GM21390 (cell line): Measurements from ENCODE around the gene PRKAG1.

Experiments
- ATAC-seq: cut with Tn5 transposase; IDR thresholded peaks from one replicate; pipeline ENCODE4 v1.9.1; 2021; ENCODE audit not compliant: unreplicated experiment

Gene PRKAG1

DNA sequence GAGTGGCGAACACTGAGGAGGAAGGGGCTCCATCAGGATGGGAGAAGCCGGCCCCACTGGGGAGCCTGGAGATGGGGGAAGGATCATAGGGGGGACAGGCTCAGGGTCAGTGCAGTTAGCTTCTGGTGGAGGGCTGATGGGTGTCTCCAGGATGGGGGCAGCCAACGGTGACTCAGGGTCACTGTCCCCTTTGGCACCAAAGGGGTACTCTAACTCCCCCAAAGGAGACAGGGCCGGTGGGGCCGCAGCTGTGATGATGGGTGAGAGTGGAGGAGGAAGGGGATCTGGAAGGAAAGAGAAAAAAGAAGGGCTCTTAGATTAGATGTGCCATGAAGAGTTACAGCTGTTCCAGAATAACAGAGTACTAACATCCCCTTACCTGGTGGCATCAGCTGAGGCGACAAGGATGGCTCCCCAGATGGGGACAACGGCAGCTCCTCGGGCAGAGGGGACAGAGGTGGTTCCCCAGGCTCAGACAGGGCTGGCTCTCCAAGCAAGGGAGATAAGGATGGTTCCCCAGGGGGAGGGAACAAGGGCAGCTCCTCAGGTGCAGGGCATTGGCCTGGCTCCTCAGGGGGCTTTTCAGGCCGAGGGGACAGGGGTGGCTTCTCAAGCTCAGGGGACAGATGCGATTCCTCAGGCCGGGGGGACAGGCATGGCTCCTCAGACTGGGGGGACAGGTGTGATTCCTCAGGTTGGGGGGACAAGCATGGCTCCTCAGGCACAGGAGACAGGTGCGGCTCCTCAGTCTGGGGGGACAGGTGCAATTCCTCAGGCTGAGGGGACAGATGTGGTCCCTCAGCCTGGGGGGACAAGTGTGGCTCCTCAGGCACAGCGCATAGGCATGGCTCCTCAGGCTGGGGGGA is 32.2 kb upstream of the PRKAG1 start:
- ATAC-seq, result no peak

DNA sequence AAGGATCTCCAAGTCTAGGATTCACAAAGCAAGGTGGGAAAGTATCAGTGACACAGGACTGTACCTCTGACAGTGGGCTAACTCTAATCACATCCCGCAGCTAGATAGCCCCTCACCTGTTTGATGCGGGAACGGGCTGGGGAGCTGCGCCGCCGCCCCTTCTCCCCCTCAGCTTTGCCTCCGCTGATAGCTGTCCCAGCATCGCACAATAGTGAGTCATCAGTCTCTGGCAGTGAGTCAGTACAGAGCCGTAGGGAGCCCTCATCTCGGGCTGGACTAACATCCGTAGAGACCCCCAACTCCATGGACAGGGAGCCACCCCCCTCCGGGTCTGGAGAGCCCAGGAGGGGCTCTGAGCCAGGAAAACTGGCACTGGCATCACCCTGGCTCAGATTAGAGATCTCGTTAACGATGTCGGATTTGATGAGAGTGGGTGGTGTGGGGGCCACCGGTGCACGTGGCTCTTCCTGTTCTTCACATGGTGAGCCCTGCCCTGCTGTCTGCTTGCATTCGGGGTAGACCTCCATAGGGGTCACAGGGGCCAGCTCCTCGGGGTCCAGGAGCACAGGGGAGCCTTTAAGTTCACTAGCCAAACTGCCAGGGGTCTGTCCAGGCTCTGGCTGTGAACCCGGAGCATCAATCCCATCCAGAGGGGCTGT is 31.1 kb upstream of the PRKAG1 start:
- no peak for ATAC-seq

DNA sequence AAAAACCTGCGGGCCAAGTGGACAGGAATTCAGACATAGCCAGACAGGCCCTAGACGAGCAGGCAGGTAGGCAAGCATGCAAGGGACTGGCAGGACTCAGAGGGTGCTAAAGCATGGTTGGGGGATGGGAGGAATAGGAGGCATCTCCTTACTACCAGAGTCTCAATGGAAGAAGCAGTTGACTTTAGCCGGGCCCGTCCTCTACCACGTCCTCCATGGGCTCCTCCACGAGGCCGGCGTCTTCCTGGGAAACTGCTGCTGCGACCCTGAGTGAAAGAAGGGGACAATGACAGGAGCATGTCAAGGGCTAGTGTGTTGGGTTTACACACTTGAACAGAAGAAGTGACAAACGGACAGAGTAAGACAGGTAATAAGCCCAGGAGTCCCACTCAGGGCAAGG is 30.4 kb upstream of the PRKAG1 start:
- no peak for ATAC-seq

DNA sequence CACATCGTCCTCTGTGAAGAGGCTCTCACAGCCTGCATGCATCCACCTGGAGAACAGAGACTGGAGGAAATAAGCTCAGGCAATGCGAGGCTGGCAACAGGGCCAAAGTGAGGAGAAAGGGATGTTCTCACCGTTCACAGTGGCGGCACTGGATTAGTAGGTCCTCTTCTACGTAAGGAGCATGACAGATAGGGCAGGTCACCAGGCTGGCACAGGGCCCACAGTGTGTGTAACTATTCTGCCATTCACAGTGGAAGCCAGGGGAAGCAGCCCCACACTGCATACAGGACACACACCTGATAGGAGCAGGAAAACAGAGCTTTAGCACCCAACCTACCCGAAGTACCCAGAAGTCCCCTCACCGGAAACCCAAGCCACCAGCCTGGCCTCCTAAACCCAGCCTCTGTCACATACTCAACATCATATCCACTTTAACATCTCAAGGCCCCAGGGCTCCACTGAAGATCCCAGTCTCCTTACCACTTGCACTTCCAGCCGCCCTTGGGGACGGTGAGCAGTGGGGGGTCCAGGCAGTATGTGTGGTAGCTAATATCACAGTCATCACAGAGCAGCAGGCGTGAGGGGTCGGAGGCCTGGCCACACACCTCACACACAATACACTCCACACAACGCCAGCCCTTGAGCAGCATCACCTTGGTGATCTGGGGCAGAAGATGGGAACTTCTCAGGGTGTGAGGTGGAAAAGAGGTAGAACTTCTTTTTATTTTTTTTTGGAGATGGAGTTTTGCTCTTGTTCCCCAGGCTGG is 27.7 kb upstream of the PRKAG1 start:
- no peak for ATAC-seq

GRCh38 chr12:49044660-49045059 is 26.1 kb upstream of the PRKAG1 start:
- ATAC-seq, result no peak

- no peak for ATAC-seq
Measured at GRCh38 chr12:49043856-49044258, 25.3 kb upstream of the PRKAG1 start.

DNA sequence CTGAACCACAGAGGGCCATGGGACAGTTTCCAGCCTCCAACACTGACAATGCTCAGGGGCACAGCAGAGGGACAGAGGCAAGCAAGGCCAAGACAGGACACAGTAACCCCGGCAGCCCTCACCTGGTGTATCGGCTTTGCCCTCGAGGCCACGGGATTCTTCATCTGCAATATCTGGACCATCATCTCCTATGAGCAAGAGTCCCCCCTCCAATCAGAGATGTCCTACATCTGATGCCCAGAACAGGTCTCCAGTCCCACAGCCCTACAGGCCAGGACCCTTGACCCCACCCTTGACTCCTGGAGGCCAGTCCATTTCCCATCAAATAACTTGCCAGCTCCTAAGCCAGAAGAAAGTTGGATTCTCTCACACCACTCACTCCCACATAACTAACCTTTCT is 24.7 kb upstream of the PRKAG1 start:
- no peak for ATAC-seq

GRCh38 chr12:49041881-49042484 is 23.4 kb upstream of the PRKAG1 start:
- ATAC-seq, result no peak

DNA sequence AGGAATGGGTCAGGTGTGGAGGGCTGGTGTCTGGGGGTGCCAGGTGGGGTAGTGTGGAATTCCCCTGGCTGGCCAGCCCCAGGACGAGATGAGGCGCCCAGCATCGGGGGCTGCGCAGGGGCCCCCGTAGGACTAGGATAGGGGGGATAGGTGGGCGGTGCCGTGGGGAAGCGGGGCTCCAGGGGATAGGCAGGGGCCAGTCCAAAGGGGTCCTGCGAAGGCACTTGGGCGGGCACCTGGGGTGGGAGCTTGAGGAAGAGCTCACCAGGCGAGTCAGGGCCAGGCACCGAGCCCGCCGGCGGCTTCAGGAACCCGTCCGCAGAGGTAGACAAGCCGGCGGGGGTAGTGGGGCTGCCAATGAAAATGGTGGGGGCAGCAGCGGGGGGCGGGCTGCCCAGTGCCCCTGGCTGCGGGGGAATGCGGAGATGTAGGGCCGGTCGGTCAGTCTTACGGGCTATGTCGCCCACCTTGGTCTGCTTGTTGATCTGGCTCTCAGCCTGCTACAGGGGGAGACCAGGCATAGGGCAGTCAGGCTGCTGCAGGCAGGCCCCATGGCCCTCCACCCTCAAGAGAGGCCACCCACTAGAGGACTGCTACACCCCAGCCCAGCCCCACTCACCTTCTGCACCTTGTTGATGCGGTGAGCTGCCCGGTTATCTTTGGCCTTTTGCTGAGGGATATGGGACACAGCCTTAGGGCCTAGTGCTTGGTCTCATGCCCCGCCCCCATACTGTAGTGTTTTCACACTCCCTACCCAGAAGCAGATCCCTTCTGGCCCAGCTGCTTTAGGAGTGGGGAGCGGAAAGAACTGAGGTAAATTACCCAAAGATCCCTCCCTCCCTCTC is 22.7 kb upstream of the PRKAG1 start:
- ATAC-seq, result no peak

DNA sequence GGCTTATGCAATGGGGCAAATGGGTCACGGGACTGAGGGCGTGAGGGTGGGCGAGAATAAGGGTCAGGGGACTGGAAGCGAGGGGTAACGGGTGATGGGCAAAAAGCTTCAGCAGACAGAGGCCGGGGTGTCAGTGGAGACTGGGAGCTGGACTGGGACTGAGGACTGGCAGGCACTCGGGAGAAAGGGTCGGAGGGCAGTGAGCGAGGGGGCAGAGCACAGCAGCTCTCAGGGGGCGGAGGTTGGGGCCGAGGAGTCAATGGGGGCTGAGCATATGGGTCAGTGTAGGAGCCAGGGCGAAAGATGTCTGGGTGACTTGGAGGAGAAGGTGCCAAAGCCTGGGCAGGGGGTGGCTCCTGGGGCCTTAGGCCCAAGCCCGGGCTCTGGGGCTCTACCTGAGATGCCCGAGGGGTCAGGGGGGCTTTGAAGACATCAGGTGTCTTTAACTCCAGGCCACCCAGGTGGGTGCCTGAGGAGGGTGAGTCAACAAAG is 21.8 kb upstream of the PRKAG1 start:
- ATAC-seq, result no peak

- no peak for ATAC-seq
Measured at GRCh38 chr12:49039421-49040363, 21.1 kb upstream of the PRKAG1 start.

GRCh38 chr12:49038291-49038955 is 19.8 kb upstream of the PRKAG1 start:
- ATAC-seq, result no peak

DNA sequence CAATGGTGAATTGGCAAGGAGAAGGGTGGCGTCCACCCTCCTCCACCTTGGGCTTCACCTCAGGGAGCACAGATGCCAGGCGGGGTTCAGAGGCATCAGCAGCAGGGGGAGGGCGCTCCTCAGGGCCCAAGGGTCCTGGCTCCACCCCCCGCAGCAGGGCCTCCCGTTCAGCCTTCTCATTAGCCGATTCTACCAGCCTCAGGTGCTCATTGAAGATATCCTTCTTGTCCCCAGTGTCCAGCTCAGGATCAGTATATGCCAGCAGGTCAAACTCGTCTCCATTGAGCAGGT is 19.3 kb upstream of the PRKAG1 start:
- ATAC-seq, result no peak

DNA sequence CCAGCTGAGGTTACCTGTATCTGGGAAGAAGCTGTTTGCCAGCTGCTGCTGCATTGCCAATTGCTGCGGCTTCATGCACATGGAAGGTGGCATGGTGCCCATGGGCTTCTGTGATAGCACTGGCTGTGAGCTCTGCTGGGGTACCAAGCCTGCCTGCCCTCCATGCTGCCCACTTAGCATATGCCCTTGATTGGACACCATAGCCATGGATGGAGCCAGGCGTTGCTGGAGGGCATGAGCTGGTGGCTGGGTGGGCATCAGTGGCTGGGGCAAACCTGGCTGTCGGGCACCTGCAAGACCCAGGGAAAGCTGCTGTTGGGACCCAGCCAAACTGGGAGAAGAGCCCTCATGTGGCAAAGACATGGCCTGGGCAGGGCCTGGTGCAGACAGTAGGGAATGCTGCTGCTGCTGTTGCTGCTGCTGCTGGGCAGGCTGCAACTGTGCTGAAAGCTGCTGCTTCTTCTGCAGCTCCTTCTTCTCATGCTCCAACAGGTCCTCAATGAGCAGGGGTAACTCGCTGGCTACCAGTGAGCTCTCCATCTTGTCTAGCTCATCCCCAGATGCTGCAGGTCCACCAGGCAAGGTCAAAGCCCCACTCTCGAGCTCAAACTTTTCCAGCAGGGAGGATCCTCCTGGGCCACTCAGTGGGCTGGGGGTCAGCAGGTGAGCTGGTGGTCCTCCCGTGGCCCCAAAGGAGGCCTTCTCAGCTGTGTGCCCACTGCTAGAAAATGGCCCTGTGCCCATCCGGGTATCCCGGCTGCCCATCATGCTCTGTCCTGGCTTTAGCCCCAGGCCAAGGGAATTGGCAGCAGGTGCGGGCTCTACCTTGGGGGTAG is 18.8 kb upstream of the PRKAG1 start:
- ATAC-seq, result no peak

- no peak for ATAC-seq
Measured at GRCh38 chr12:49036029-49036428, 17.5 kb upstream of the PRKAG1 start.

DNA sequence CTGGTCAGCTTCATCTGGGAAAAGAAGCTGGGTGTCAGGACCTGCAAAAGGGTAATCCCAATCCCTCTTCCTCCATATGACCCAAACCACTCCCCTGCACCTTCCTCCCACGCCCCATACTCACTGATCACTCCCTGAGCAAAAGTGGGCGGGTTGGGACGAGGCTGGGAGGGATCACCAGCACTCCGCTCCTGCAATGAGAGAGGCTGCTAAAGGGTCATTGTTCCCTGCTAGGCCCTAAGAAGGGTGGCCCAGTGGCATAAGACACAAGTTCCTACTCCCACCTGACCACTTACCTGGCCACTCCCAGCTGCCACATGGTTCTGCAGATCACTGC is 15.7 kb upstream of the PRKAG1 start:
- ATAC-seq, result no peak

DNA sequence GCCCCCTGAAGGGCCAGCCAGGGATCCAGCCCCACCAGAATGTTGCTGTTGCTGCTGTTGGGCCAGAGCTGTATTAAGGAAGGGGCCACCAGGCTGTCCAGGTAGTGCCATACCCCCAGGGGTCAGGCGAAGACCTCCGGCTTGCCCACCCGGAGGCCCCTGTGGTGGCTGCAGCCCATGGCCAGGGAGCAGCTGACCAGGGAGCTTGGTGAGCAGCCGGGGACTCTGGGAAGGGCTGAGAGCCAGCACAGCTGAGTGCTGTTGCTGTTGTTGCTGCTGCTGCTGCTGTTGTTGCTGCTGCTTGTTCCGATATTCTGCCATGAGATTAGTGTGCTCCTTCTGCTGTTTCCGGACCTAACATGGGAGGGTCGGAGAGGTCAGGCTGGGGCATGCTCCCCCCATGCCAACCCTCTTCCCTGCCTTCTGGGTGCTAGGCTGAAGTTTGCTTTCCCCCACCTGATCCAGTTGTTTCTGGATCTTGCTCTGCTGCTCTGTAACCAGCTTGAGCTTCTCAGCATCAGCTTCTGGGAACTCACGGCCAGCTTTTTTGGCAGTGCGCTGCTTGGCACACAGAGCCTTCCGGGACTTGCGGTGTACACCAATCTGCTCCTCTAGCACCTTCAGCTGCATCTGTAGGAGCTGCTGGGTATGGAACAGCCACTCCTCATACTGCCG is 15.2 kb upstream of the PRKAG1 start:
- ATAC-seq, result no peak
